D341Med (cell line): ENCODE data around the gene TMEM140.
"Not testable (repeated sequence)": the region's sequence is repeated elsewhere in the genome, so short reads cannot be mapped to it uniquely, and the experiment has no call there.

ENCODE experiments used
- DNase-seq: peaks from one replicate; pipeline ENCODE4 v3.0.0; 2012; ENCODE audit warnings: low spot score

The TMEM140 gene

GRCh38 chr7:135158874-135159273 lies 11.0 kb downstream of the TMEM140 start:
- DNase-seq = no peak

- no peak for DNase-seq
Observed at GRCh38 chr7:135159359-135160085, 11.7 kb downstream of the TMEM140 start.

- DNase-seq = no peak
Observed at GRCh38 chr7:135160098-135160857, 12.4 kb downstream of the TMEM140 start.

- DNase-seq = no peak
Observed at GRCh38 chr7:135160858-135161653, 13.2 kb downstream of the TMEM140 start.

- no peak for DNase-seq
Observed at GRCh38 chr7:135161669-135162068, 13.8 kb downstream of the TMEM140 start.

- DNase-seq = no peak
Observed at GRCh38 chr7:135162382-135163001, 14.6 kb downstream of the TMEM140 start.

GRCh38 chr7:135164357-135165061 lies 16.6 kb downstream of the TMEM140 start:
- no peak for DNase-seq

GRCh38 chr7:135165862-135166261 lies 18.0 kb downstream of the TMEM140 start:
- DNase-seq = no peak

GRCh38 chr7:135166338-135166990 lies 18.6 kb downstream of the TMEM140 start:
- no peak for DNase-seq

- DNase-seq = no peak
Observed at GRCh38 chr7:135167365-135167917, 19.6 kb downstream of the TMEM140 start.

- DNase-seq = no peak
Observed at GRCh38 chr7:135168001-135168400, 20.1 kb downstream of the TMEM140 start.

GRCh38 chr7:135168489-135169140 lies 20.7 kb downstream of the TMEM140 start:
- no peak for DNase-seq

GRCh38 chr7:135169141-135169963 lies 21.5 kb downstream of the TMEM140 start:
- peak; percentile 58 for DNase-seq

GRCh38 chr7:135169964-135170273 lies 22.0 kb downstream of the TMEM140 start:
- DNase-seq = no peak

GRCh38 chr7:135170274-135170997 lies 22.6 kb downstream of the TMEM140 start, which contains the start of gene CYREN:
Gene CYREN, minus strand, starts transcription at chr7:135170707. Its CDS starts 1,785 bp downstream, at chr7:135168922.
- DNase-seq = peak; percentile 98

- DNase-seq = not testable (repeated sequence)
Observed at GRCh38 chr7:135170998-135171481, 23.2 kb downstream of the TMEM140 start.

- DNase-seq = peak; percentile 4
Observed at GRCh38 chr7:135171581-135172291, 23.9 kb downstream of the TMEM140 start.

- not testable (repeated sequence) for DNase-seq
Observed at GRCh38 chr7:135173916-135174315, 26.0 kb downstream of the TMEM140 start.
